Ishikawa (cell line): ENCODE results near the gene ZFR2.

Experiments used
- CEBPB ChIP-seq: IDR thresholded peaks from 2 replicates; pipeline ENCODE4 v1.6.1; 2012
- CREB1 ChIP-seq: IDR thresholded peaks from 2 replicates; pipeline ENCODE4 v1.6.1; 2012; ENCODE audit warnings: low read depth
- EGR1 ChIP-seq: IDR thresholded peaks from 2 replicates; pipeline ENCODE4 v1.6.1; 2012
- EP300 ChIP-seq: IDR thresholded peaks from 2 replicates; pipeline ENCODE4 v1.6.1; 2012; ENCODE audit warnings: borderline replicate concordance
- FOXM1 ChIP-seq: IDR thresholded peaks from 2 replicates; pipeline ENCODE4 v1.6.1; 2012; ENCODE audit warnings: low read depth, borderline replicate concordance
- MAX ChIP-seq: IDR thresholded peaks from 2 replicates; pipeline ENCODE4 v1.6.1; 2012
- NFIC ChIP-seq: IDR thresholded peaks from 2 replicates; pipeline ENCODE4 v1.6.1; 2012
- RAD21 ChIP-seq: IDR thresholded peaks from 2 replicates; pipeline ENCODE4 v1.6.1; 2012; ENCODE audit warnings: low read depth
- REST ChIP-seq: IDR thresholded peaks from 2 replicates; pipeline ENCODE4 v1.6.1; 2012; ENCODE audit warnings: low read depth, mild to moderate bottlenecking
- TAF1 ChIP-seq: IDR thresholded peaks from 2 replicates; pipeline ENCODE4 v1.6.1; 2012; ENCODE audit warnings: low read depth, mild to moderate bottlenecking
- TCF12 ChIP-seq: IDR thresholded peaks from 2 replicates; pipeline ENCODE4 v1.6.1; 2012; ENCODE audit warnings: low read depth
- TEAD4 ChIP-seq: IDR thresholded peaks from 2 replicates; pipeline ENCODE4 v1.6.1; 2012
- USF1 ChIP-seq: IDR thresholded peaks from 2 replicates; pipeline ENCODE4 v1.6.1; 2012
- YY1 ChIP-seq: IDR thresholded peaks from 2 replicates; pipeline ENCODE4 v1.6.1; 2012; ENCODE audit warnings: low read depth
- ZBTB7A ChIP-seq: IDR thresholded peaks from 2 replicates; pipeline ENCODE4 v1.6.1; 2012; ENCODE audit warnings: low read depth

ZFR2 gene

GRCh38 chr19:3771906-3772455 is 96.9 kb downstream of the ZFR2 start, which contains the start of gene RAX2:
RAX2 (minus strand) TSS chr19:3772228; CDS start chr19:3771742, 486 bp downstream.
- TF ChIP-seq RAD21, result no peak
- no peak for TF ChIP-seq YY1
- TF ChIP-seq TEAD4, result no peak
- TF ChIP-seq USF1, result no peak
- no peak for TF ChIP-seq EGR1
- no peak for TF ChIP-seq NFIC
- TF ChIP-seq REST, result no peak
- TF ChIP-seq CEBPB, result no peak
- no peak for TF ChIP-seq TCF12
- TF ChIP-seq FOXM1, result no peak
- no peak for TF ChIP-seq CREB1
- no peak for TF ChIP-seq EP300
- TF ChIP-seq ZBTB7A, result no peak
- TF ChIP-seq TAF1, result no peak
- no peak for TF ChIP-seq MAX

GRCh38 chr19:3771000-3771905 is 97.6 kb downstream of the ZFR2 start:
- TF ChIP-seq TCF12 (no peak), TEAD4 (no peak), TAF1 (no peak), NFIC (no peak), FOXM1 (no peak), CREB1 (no peak), EGR1 (no peak), CEBPB (no peak), USF1 (no peak), REST (no peak), RAD21 (no peak), MAX (no peak), ZBTB7A (no peak), YY1 (no peak), EP300 (no peak)

- no peak for TF ChIP-seq REST
- no peak for TF ChIP-seq USF1
- no peak for TF ChIP-seq YY1
- no peak for TF ChIP-seq MAX
- no peak for TF ChIP-seq NFIC
- TF ChIP-seq FOXM1, result no peak
- TF ChIP-seq TEAD4, result no peak
- TF ChIP-seq RAD21, result no peak
- no peak for TF ChIP-seq EGR1
- TF ChIP-seq ZBTB7A, result no peak
- TF ChIP-seq TCF12, result no peak
- TF ChIP-seq CREB1, result no peak
- TF ChIP-seq CEBPB, result no peak
- no peak for TF ChIP-seq TAF1
Measured at GRCh38 chr19:3770136-3770999, 98.5 kb downstream of the ZFR2 start.
